Suprapubic skin (tissue), 4 donors: ENCODE measurements around the gene PDE6B. TPM values are rescaled to one million over a fixed set of nuclear protein-coding genes. Genes with fewer than 3 reads are reported as not detected.
"Not testable (repeated sequence)": the region's sequence is repeated elsewhere in the genome, so short reads cannot be mapped to it uniquely, and the experiment has no call there.

ENCODE experiments used
- DNase-seq, 2 donors: peaks; one replicate each; pipeline ENCODE4 v3.0.0-alpha.2; 2019; ENCODE audit warnings: low spot score in 2 of 2
- H3K27ac ChIP-seq: fragments of 200-600 bp; sonication (generic); one replicate; pipeline ENCODE4 v1.5.1; 2019
- H3K27me3 ChIP-seq: fragments of 200-600 bp; sonication (generic); one replicate; pipeline ENCODE4 v1.5.1; 2019
- H3K36me3 ChIP-seq: fragments of 200-600 bp; sonication (generic); one replicate; pipeline ENCODE4 v1.5.1; 2019
- H3K4me1 ChIP-seq: fragments of 200-600 bp; sonication (generic); one replicate; pipeline ENCODE4 v1.5.1; 2019
- H3K4me3 ChIP-seq: fragments of 200-600 bp; sonication (generic); one replicate; pipeline ENCODE4 v1.5.1; 2019; ENCODE audit warnings: mild to moderate bottlenecking
- H3K9me3 ChIP-seq: fragments of 200-600 bp; sonication (generic); one replicate; pipeline ENCODE4 v1.5.1; 2019
- EP300 ChIP-seq: sonication (generic); formaldehyde crosslinking; IDR thresholded peaks from one replicate; pipeline ENCODE4 v1.6.1; 2017; ENCODE audit warnings: antibody characterized with exemption
- POLR2A ChIP-seq, 2 donors: fragments of 450-650 bp; IDR thresholded peaks; one replicate each; pipeline ENCODE4 v1.6.1; 2017; ENCODE audit warnings: antibody characterized with exemption in 2 of 2, mild to moderate bottlenecking in 2 of 2, moderate library complexity in 2 of 2
- POLR2AphosphoS5 ChIP-seq, 3 donors: sonication (generic); formaldehyde crosslinking; IDR thresholded peaks; one replicate each; pipeline ENCODE4 v1.6.1; 2017; ENCODE audit warnings: antibody characterized with exemption in 3 of 3
- WGBS: methylation state at CpG from one replicate; pipeline ENCODE4 v1.1.5; 2018; 5-methylcytosine and 5-hydroxymethylcytosine counted together
- total RNA-seq, 4 donors: library from RNA; depleted of rRNA; stranded (reverse); fragments of >200 nt; gene quantifications; one replicate each; pipeline ENCODE4 v1.1.0, GENCODE V29; 2016
- TF ChIP-seq, protein P1 (sequence below), 2 donors: fragments of 200-600 bp in 1 of 2; fragments of 450-650 bp in 1 of 2; sonication (generic) in 1 of 2; IDR thresholded peaks; one replicate each; pipeline ENCODE4 v1.5.1; 2016 to 2019; ENCODE audit warnings: antibody characterized with exemption in 2 of 2, mild to moderate bottlenecking in 1 of 2, moderate library complexity in 1 of 2

Gene PDE6B
- total RNA-seq, 4 donors from 2014 or later = 0.95 to 9.5 TPM; not detected in 2

DNA sequence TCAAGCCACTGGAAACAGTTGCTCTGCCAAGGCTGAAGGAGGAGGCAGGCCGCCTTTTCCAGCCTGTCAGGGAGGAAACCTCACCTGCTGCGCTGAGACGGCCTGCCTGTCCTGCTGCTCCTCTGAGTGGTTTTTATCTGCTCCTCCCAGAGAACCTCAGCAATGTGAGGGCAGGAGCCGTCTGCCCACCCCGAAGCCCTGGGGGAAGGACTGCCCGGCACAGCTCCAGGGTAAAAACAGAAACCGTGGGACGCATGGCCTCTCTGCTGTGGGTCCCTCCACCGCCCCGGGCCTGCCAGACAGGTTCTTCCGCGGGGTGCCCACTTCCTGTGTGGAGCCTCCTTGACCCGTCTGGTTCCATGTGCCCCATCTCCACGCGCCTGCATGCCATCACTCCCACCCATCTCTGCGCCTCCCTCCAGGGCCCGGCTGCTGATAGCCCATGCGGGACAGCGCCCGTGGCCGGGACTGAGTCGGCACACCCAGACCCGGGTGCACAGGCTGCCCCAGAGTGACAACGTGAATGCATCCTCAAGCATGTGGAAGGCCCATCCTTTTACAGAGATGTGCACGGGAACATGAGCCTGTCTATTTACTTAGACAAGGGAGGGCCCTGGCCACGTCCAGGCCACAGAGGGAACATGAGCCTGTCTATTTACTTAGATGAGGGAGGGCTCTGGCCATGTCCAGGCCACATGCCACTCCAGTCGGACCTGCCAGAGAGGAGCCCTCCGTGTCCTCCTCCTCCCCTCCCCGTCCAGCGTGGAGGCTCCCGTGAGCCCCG, 67.6 kb downstream of the PDE6B start:
- Histone ChIP-seq H3K27me3 (no peaks in the 10 kb centered on the region), H3K4me3 (no peak overlapping the region), H3K27ac (no peak overlapping the region), H3K4me1 (peaks cover 21% of the 10 kb centered on the region), H3K9me3 (no peaks in the 10 kb centered on the region), H3K36me3 (no peaks in the 10 kb centered on the region)
- TF ChIP-seq EP300 = no peak
- TF ChIP-seq, protein P1, sequence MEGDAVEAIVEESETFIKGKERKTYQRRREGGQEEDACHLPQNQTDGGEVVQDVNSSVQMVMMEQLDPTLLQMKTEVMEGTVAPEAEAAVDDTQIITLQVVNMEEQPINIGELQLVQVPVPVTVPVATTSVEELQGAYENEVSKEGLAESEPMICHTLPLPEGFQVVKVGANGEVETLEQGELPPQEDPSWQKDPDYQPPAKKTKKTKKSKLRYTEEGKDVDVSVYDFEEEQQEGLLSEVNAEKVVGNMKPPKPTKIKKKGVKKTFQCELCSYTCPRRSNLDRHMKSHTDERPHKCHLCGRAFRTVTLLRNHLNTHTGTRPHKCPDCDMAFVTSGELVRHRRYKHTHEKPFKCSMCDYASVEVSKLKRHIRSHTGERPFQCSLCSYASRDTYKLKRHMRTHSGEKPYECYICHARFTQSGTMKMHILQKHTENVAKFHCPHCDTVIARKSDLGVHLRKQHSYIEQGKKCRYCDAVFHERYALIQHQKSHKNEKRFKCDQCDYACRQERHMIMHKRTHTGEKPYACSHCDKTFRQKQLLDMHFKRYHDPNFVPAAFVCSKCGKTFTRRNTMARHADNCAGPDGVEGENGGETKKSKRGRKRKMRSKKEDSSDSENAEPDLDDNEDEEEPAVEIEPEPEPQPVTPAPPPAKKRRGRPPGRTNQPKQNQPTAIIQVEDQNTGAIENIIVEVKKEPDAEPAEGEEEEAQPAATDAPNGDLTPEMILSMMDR (IDR thresholded peaks at IDR 0.05) = no peak
- no peak for TF ChIP-seq POLR2AphosphoS5 (IDR thresholded peaks at IDR 0.05)
- TF ChIP-seq POLR2A (IDR thresholded peaks at IDR 0.05) = no peak
- WGBS = 68% methylated on average over 30 of the region's 32 CpGs
- DNase-seq = no peak

DNA sequence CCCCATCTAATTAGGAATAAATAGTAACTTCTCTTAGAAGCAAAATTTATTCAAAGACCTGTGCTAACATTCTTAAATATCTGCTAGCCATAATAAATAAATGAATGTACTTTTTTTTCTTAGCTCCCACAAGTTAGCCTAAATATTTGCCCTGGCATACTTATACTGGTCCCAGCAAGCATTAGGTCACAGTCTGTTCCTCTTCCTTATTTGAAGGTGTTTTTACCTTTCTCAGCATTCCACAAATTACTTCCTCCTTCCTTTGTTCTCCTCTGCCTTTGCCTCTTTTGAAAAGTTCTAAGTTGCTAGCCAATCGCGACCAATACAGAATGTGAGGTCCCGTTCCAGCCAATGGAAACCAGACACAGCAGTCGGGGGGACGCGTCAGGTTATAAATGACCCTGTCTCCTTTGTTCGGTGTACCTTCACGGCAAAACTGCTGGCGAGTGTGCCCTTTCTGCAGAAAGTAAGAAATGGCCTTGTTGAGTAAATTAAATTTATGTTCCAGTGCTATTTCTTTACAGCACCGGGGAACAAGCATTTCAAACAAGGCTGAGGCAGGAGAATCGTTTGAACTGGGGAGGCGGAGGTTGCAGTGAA, 69.1 kb downstream of the PDE6B start:
- not testable (repeated sequence) for H3K27ac ChIP-seq, H3K36me3 ChIP-seq, H3K27me3 ChIP-seq, H3K9me3 ChIP-seq, DNase-seq, H3K4me3 ChIP-seq, H3K4me1 ChIP-seq
- WGBS = 92% methylated on average over 12 of the region's 12 CpGs

DNA sequence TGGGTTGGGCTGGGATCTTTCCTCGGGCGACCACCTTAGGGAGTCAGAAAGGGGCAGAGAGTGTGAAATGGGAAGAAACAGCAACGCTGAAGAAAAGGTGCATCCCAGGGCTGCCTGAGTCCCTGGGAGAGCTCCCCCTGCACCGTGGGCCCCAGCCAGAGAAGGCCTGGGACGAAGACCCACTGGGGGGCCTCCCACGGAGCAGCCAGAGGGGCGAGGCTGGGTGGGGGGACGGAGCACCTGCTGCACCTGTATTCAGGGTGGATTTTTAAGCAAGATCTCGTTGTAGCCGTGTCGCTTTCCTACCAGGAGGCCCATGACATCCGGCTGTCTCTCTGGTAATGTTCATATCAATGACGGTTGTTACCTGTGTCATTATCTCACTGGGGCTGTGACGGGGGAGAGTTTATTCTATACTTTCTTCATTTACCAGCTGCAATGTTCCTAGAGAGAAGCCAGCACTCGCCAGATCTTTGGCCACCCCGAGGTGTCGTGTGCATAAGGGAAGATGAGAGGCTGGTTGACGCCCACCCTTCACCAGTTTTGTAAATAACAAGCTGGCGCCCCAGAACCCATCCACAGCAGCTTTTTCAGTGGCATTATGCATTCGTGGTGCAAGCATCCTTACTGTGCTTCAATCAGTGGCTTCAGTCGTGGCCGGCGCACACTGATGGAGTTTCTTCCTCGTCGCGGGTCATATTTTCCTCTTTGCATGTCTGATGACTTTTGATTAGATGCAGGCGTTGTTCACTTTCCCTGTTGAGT, 74.6 kb downstream of the PDE6B start:
- Histone ChIP-seq H3K9me3 (no peaks in the 10 kb centered on the region), H3K4me1 (peaks cover 24% of the 10 kb centered on the region), H3K27ac (no peak overlapping the region), H3K27me3 (no peaks in the 10 kb centered on the region), H3K36me3 (no peaks in the 10 kb centered on the region), H3K4me3 (no peak overlapping the region)
- 79% methylated on average over 27 of the region's 27 CpGs for WGBS
- no peak for DNase-seq
- no peak for TF ChIP-seq EP300
- no peak for TF ChIP-seq POLR2AphosphoS5 (IDR thresholded peaks at IDR 0.05)
- no peak for TF ChIP-seq POLR2A (IDR thresholded peaks at IDR 0.05)
- TF ChIP-seq, protein P1 (IDR thresholded peaks at IDR 0.05) = no peak

DNA sequence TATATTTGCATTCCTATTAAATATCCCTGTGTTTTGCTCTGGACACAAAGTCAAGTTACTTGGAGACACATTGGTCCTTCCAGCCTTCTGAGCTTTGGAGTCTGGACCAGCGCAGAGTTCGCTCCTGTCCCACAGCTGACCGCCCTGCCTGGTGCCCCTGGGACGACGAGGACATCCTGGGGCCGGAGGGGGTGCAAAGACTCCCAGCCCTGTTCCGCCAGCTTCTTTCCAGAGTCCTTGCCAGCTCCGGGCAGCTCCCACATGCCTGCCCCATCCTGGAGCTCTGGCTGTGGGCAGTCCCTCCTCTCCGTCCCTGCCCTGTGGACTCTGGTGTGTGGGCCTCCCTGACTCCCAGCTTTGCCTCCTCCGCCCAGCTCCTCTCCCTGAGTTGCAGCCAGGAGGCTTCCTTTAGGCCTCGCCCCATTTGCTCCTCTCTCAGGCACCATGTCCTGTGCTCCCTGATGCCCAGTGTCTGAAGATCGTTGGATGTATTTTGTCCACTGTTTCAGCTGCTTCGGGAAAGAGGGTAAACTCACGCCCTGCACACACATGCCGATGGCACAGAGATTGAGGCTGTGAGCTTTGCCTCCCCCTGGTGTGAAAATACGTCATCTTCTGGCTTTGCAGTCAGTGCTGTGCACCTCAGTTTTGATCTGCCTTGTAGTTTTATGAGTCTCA, 75.4 kb downstream of the PDE6B start:
- TF ChIP-seq POLR2A (IDR thresholded peaks at IDR 0.05) = no peak
- no peak for TF ChIP-seq POLR2AphosphoS5 (IDR thresholded peaks at IDR 0.05)
- TF ChIP-seq, protein P1 (IDR thresholded peaks at IDR 0.05) = no peak
- TF ChIP-seq EP300 = no peak
- 70% methylated on average over 16 of the region's 16 CpGs for WGBS
- H3K4me3 ChIP-seq = no peak overlapping the region
- no peaks in the 10 kb centered on the region for H3K27me3 ChIP-seq
- H3K4me1 ChIP-seq = peaks cover 28% of the 10 kb centered on the region
- H3K9me3 ChIP-seq = no peaks in the 10 kb centered on the region
- H3K27ac ChIP-seq = no peak overlapping the region
- no peaks in the 10 kb centered on the region for H3K36me3 ChIP-seq
- DNase-seq = no peak

DNA sequence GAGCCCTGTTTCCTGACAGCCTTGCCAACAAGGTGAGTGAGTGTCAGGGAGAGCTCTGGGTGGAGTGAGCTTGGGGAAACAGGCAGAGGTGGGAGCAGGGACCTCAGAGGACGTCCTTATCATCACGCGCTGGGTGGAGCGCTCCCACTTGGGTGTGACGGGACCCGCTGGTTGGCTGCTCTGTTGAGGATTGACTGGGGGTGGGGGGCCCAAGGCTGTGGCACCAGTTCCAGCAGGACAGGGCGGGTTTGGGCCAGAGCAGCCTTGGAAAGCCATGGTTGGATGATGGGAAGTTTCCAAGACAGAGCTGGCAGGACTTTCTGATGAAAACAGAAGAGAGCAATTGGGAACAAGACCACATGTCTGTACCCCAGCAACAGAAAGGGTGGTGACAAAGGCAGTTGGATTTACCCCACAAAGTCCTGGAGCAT, 77.3 kb downstream of the PDE6B start:
- WGBS = 62% methylated on average over 7 of the region's 7 CpGs
- peak in 1 of 2 donors; percentile 75 for DNase-seq
- Histone ChIP-seq H3K27me3 (no peaks in the 10 kb centered on the region), H3K9me3 (no peaks in the 10 kb centered on the region), H3K4me1 (peaks cover 40% of the 10 kb centered on the region), H3K4me3 (no peak overlapping the region), H3K27ac (no peak overlapping the region), H3K36me3 (no peaks in the 10 kb centered on the region)
- TF ChIP-seq, protein P1 (IDR thresholded peaks at IDR 0.05) = no peak
- TF ChIP-seq POLR2AphosphoS5 (IDR thresholded peaks at IDR 0.05) = no peak
- no peak for TF ChIP-seq POLR2A (IDR thresholded peaks at IDR 0.05)
- TF ChIP-seq EP300 = no peak
